HG02884 (cell line): ENCODE data around the gene ATRNL1.
"Not testable (repeated sequence)": the region's sequence is repeated elsewhere in the genome, so short reads cannot be mapped to it uniquely, and the experiment has no call there.

ENCODE experiments used
- ATAC-seq: cut with Tn5 transposase; IDR thresholded peaks from one replicate; pipeline ENCODE4 v1.9.1; 2021; ENCODE audit warnings: mild to moderate bottlenecking, moderate library complexity; ENCODE audit not compliant: unreplicated experiment

The ATRNL1 gene

DNA sequence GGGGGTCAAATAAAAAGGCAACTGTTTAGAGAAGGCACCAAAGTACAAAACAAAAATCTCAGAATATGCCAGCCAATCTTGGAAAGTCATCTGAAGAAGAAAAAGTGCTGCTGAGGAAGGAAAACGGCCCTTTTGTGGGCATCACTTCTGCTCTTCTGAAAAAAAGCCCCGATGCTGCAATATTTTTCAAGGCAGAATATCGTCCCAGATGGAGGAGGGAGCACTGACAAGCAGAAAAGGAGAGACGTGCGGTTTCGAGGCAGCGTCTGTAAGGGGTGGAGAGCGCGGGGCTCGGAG is 959 bp upstream of the ATRNL1 start:
- ATAC-seq: peak; percentile 14

DNA sequence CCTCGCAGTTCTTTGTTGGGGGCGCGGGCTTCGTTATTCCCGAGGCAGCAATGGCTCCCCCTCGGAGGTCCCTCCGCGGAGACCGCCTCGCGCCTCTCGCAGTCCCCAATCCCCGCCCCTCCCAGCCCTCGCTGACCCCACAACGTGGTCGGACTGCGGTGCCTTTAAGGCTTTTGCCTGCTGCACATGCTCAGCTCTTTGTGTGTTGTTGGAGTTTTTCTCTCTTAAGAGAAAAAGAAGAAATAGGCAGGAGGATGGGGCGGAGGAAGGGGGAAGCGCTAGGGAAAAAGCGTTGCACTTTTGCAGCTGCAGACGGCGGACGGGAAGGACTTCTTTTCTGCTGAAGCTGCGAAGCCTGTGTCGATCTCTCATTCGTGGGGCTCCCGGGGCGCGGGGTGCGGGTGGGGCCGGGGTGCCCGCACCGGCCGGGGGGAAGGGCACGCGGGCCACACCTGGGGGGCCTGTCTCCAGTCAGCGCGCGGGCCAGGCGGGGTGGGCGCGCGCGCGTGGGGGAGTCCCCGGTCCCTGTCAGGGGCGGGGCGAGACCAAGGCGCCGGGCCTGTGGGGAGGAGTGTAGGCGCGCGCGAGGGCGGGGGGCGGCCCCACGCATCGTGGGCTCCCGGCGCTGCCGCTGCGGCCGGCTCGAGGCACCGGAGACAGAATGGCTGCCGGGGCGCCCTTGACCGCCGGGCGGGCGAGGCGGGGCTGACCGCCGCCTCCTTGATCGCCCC is 445 bp upstream of the ATRNL1 start:
- ATAC-seq: peak; percentile 63

DNA sequence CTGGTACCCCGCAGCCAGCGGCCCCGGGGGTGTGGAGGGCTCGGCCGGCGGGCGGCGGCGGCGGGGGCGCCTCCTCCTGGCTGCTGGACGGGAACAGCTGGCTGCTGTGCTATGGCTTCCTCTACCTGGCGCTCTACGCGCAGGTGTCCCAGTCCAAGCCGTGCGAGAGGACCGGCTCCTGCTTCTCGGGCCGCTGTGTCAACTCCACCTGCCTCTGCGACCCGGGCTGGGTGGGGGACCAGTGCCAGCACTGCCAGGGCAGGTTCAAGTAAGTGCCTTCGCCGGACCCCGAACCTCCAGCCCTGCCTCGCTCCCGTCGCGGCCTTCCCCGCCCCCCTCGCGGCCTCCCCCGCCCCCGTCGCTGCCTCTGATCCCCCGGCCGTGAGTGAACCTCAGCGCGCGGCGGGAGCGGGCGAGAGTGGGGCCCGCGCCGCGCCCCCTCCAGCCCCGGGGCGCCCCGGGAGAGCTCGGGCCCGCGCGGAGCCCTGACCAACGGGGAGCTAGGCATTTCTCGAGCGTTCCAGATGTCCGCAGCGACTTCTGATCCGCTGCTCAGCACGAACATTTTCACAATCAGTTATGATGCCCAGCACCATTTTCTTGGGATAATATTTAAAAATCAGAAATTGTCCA is 727 bp downstream of the ATRNL1 start:
- peak; percentile 46 for ATAC-seq

GRCh38 chr10:115094416-115095140 is 1.4 kb downstream of the ATRNL1 start:
- no peak for ATAC-seq

DNA sequence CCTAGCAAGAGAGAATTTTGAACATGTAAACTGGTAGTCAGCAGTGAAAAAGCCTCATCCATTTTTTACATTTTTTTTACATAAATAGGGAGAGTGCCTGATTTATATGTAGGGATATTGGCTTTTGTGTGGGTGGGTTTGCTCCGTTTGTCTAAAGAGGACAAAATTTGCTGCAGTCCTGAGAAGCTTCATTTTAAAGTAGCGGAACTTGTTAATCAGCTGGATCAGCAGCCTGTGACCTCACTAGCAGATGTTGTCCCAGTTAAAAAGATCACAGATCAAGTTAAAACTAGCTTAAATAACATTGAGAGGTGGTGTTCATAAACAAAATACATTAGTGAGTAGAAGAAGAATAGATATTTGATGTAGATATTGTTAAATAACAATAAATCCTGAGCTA is 2.6 kb downstream of the ATRNL1 start:
- ATAC-seq: no peak

- ATAC-seq: no peak
Measured at GRCh38 chr10:115103700-115104099, 10.5 kb downstream of the ATRNL1 start.

DNA sequence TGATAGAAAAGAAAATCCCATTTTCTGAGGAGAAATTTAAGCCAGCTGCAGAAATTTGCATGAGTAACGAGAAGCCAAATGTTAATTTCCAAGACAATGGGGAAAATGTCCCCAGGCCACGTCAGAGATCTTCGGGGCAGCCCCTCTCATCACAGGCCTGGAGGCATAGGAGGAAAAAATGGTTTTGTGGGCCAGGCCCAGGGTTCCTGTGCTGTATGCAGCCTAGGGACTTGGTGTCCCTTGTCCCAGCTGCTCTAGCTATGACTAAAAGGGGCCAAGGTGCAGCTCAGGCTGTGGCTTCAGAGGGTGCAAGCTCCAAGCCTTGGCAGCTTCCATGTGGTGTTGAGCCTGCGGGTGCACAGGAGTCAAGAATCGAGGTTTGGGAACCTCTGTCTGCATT is 12.2 kb downstream of the ATRNL1 start:
- ATAC-seq: not testable (repeated sequence)

DNA sequence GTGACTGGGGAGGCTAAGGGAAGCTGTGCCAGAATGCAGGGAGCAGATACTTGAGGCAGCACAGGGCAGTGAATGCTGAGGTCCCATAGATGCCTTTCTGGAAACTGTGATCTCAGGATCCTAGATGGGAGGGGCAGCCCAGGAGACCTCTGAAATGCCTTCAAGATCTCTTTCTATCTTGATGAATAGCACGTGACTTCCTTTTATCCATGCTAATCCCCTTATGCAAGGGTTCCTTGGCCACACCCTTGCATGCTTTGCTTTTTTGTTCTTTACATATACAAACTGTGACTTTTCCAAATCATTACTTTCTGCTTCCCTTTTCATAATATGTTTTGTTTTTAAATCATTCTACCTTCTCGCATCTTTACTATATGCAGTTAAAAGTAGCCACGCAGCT is 14.7 kb downstream of the ATRNL1 start:
- ATAC-seq: no peak

DNA sequence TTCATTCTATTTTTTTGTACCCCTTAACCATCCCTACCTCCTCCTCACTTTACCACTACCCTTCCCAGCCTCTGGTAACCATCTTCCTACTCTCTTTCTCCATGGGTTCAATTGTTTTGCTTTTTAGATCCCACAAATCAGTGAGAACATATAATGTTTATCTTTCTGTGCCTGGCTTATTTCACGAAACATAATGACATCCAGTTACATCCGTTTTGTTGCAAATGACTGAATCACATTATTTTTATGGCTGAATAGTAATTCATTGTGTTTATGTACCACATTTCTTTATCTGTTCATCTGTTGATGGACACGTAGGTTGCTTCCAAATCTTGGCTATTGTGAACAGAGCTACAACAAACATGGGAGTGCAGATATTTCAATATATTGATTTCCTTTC is 24.1 kb downstream of the ATRNL1 start:
- ATAC-seq: no peak

GRCh38 chr10:115118346-115118745 is 25.2 kb downstream of the ATRNL1 start:
- peak; percentile 91 for ATAC-seq

DNA sequence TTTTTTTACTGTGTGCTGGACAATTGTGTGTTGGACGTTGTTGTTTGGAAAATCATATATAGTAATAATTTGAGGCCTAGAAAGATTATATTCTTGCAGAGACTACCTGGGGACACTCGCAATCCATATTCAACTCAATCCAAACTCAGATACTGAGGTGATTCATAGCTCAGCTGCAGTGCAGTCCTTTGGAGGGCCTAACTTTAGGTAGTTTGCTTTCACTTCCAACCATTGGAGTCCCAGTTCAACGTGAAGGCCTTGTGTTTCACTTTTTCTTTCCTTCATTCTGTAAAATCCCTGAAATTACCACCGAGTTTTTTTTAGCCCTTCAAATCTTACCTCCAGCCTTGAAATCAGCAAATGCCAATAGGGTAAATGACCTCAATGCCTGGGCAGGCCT is 32.3 kb downstream of the ATRNL1 start:
- no peak for ATAC-seq

DNA sequence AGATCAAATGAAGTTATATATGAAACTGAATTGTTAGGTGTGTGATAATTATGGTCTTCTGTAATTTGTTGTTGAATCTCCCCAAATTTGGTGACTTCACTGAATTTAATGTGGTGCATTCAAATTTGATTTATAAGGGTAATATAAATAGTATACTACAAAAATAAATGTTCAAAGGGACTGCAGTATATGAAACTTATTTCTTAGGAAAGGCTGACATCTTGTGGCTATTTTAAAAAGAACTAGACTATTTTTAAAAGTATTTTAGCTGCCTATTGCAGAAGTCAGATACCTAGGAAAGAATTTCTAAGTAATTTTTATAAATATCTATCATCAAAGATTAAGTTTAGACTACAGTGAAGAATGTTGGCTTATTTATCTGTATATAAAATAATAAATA is 36.6 kb downstream of the ATRNL1 start:
- ATAC-seq: no peak

DNA sequence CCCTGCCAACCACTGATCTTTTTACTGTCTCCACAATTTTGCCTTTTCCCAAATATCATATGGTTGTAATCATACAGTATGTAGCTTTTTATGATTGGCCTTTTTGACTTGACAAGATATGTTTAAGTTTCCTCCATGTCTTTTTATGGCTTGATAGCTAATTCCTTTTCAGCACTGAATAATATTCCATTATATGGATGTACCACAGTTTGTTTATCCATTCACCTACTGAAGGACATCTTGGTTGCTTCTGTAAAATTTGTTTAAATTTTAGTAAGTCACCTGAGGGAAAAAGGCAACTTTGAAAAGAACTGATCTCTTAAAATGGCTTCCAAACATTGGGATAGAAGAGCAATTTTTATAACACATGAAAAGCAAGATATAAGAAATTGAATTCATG is 43.5 kb downstream of the ATRNL1 start:
- ATAC-seq: no peak

DNA sequence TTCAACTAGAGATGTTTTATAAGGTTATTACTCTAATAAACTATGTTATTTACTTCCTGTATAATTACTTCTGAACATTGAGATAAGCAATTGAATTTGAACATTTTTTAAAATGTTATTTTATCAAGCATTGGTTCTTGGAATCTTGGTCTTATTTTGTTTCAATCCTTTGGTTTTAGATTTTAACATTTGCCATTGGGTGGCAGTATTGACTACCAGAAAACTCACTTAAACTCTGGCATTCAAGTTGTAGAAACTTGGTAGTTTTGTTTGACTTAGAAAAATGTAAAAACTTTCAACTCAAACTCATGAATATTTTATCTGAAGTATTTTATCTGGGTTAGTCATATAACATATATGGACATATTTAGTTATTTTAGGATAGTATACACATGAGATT is 48.1 kb downstream of the ATRNL1 start:
- ATAC-seq: no peak

DNA sequence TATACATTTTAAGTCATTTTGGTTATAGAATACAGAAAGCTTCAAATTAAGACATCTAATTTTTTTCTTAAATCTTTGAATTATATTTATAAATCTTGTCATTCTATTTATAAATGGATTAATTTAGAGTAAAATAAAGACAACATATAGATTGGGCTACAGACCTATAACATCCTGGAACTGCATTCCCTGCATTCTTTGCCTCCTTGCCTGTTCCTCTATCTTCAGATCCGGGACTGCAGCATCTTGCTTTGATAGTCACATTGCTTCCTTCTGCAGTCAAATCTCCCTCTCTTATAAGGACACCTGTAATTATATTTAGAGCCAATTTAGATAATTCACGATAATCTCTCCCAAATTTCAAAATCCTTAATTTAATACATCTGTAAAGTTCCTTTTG is 64.2 kb downstream of the ATRNL1 start:
- no peak for ATAC-seq

DNA sequence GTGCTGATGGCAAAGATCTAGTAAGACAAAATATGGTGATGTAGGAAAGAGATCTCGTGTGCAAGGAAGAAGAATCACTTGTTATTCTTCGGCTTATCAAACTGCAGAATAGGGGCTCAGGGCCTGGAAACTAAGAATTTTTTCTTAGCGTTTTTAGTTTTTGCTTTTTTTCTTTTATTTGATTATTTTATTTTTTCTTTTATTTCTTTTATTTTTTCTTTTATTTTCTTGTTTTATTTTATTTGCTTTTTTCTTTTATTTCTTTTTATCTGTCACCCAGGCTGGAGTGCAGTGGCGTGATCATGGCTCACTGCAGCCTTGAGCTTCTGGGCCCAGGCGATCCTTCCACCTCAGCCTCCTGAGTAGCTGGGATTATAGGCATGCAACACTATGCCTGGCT is 70.0 kb downstream of the ATRNL1 start:
- no peak for ATAC-seq

GRCh38 chr10:115164220-115164619 is 71.1 kb downstream of the ATRNL1 start:
- no peak for ATAC-seq

GRCh38 chr10:115167751-115168150 is 74.6 kb downstream of the ATRNL1 start:
- no peak for ATAC-seq

DNA sequence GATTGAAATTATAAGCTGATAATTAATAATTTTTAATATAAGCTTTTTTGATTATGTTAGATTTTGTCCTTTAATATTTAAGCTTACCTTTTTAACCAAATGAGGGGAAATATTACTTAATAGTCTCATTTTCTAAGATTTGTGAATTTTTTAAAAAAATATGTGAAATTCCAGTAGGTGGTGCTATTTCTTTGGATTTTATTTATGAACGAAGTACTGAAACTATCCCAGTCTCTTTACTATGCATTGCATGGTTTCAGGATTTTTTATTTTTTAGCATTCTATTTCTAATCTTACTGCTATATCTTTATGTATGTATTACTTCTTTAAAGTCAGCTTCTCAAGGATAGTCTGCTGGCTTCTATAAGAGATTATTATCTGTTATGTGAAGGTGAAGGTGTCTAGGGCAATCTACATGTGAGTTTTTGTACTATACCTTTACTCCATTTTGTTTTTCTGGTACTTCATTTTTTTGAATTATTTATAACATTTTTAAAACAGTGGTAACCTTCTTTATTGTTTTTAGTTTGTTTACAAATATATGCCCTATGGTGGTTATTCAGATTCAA is 78.3 kb downstream of the ATRNL1 start:
- no peak for ATAC-seq

- no peak for ATAC-seq
Measured at GRCh38 chr10:115173915-115174443, 80.8 kb downstream of the ATRNL1 start.

DNA sequence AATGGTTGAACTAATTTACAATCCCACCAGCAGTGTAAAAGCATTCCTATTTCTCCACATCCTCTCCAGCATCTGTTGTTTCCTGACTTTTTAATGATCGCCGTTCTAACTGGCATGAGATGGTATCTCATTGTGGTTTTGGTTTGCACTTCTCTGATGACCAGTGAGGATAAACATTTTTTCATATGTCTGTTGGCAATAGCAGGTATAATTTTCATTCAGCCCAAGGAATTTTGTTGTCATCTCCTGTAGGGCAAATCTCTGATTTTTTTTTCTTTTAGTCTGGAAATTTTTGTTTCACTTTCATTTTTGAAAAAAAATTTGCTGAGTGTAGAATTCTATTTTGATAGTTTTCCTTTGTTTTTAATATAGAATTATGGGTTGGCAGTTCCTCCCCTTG is 114.1 kb downstream of the ATRNL1 start:
- ATAC-seq: not testable (repeated sequence)

DNA sequence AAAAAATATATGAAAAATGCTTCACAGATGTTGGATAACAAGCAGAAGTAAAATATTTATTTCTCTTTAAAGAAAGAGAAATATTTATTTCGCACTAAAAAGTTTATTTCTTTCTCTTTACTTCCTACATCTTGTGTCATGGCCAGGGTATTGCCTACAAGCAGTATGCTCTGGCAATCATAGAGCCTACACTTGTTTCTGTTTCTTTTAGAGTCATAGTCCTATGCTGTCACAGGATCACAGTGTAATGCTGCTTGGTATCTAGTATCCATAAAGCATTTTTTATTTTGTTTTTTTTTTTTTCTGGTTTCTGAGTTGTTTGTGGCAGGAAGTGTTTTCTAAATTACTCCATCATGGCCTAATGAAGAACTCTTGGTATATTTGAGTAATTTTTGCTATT is 116.0 kb downstream of the ATRNL1 start:
- ATAC-seq: peak; percentile 81
